HG03066 (cell line): ENCODE data around the gene COPS8.

Source experiments
- ATAC-seq: cut with Tn5 transposase; IDR thresholded peaks from one replicate; pipeline ENCODE4 v1.9.1; 2021; ENCODE audit warnings: low read depth; ENCODE audit not compliant: unreplicated experiment

The COPS8 gene

DNA sequence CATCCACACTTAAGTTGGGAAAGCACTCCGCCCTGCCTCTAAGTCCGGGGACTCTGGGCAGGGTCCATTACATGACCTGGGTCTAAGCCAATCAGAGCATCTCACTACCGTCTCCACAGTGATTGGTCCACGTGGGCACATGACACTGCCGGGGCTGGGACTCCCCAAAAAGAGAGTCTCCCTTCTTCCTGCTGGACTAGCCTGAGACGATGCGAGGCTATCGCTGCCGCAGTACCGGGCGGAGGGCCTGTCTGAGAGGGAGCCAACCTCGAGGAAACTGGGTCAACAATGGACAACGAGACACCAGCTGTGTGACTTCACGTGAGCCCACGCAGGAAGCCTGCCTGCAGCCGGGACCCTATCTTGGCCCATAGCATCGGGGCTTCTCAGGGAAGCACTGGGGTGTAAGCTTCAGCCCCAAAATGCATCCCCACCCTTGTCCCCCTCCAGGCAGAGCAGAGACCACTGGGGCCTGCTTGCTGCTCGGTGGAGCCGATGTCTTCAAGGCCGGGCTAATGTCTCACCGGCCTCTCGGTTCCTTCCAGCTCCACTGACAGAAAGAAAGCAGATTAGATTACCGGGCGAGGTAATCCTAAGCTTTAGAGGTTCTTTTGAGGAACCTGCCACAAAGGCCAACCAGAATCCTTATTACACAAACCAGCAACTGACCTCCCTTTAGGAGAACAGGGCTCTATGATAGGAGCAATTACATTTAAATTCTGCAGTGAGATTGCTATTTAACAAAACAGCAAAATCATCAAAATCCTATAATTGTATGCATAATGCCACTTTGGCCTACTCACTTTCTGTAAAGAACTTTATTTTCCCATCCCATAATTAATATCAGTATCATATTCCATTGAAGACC, 21.3 kb upstream of the COPS8 start:
- ATAC-seq, result no peak

DNA sequence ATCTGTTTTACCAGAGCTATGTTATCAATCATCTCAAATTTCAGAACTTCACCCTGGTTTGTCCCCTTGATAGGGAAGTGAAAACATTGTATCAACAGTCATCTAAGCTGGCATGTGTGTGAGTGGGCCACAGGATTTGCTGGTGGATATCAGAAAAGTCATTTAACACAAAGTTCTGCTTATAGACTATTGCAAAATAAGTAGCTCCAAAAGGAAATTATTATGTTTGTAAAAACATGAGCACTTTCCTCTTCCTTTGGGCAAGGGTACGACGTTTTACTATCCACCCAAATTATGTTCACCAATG, 20.7 kb upstream of the COPS8 start:
- ATAC-seq, result no peak

DNA sequence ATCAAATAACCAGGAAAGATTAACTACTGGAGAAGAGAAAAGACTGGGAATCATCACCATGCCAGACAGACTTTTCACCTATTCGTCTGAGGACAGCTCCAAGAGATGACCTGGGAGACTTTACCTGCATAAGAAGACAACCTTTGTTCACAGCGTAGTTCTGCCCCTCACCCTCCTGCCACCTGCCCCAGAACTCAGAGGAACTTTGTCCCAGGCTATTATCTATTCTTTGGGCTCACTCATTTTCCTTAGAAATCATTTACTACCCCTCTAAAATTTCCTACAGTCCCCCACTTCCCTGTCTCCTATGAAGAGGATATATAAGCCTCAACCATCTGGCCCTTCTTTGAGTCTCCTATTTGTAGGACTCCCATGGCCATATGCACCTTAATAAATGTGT, 19.3 kb upstream of the COPS8 start:
- ATAC-seq, result no peak

DNA sequence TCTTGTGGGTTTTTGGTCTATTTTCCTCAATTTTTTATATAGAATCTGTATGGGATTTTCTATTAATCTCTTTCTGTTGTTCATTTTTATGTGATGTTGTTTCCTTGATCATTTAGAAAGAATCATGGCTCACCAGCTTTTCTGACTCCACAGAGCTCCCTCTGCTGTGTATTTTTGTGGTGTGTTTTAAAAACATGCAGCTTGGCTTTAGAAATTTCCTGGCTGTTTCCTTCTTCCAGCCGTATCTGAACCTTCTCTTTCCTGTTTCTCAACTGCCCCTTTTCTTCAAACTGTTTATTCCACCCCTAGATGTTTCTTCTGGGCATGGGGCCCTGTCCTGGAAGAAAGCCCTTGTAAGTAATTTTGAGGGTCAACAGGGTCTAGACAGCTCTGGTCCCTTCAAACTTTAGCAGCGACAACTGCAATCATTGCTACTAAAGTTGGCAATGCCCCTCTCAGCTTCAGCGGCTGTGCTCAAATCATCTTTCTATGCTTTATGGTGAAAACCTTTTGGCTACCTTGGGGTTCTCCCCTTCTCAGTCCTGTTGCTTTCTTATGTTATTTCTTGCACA, 17.6 kb upstream of the COPS8 start:
- no peak for ATAC-seq

DNA sequence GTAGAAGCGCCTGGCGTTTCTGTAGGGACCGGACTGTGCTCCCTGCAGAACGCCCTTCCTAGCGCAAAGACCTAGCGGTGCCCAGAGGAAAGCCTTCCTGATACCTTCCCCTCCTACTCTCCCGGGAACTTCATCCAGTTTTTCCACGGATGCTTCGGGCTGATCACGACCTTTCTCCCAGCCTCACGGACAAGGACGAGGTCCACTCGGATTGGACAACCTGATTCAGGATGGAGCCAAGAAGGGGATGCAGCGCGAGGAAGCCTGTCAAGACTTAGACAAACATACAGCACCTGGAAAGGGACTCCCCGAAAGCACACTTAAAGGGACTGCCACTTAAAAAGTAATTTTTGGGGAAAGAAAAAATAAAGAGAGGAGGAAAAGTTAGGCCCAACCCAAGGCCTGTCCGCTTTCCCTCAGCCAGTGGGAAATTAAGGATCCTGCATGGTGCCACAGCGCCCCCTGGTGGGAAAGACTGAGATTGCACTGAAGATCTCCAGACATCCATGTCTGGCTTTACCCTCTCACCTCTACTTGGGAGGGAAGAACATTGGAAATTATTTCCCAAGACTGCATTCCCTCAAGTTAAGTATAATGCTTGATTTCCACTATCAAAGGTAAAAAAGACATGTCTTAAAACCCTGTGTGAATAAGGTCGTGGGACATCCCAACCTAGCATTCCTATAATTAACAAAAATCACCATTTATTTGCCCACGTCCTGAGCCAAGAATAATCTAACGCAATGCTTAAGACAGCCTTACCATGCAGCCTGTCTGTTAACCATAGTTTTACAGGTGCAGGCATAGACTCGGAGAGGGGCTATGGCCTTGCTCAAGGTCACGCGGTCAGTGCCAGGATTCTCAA, 13.4 kb upstream of the COPS8 start:
- ATAC-seq, result no peak

DNA sequence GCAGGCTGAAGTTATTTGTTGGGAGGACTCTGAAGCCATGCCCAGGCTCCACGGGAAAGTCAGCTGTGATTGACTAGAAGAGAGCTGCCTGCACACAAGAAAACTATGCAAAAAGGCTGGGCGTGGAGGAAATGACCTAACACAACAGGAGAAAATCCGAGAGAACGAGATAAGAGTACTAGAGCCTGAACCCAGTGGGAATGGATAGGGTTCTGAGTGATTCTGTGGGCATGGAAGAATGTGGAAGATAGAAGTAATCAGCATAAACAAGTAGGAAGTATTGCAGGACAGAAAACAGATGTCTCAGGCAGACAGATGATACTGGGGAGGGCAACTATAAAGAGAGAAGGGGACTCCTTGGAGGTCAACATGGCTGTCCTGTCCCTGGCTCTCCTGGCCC, 12.1 kb upstream of the COPS8 start:
- ATAC-seq, result no peak

DNA sequence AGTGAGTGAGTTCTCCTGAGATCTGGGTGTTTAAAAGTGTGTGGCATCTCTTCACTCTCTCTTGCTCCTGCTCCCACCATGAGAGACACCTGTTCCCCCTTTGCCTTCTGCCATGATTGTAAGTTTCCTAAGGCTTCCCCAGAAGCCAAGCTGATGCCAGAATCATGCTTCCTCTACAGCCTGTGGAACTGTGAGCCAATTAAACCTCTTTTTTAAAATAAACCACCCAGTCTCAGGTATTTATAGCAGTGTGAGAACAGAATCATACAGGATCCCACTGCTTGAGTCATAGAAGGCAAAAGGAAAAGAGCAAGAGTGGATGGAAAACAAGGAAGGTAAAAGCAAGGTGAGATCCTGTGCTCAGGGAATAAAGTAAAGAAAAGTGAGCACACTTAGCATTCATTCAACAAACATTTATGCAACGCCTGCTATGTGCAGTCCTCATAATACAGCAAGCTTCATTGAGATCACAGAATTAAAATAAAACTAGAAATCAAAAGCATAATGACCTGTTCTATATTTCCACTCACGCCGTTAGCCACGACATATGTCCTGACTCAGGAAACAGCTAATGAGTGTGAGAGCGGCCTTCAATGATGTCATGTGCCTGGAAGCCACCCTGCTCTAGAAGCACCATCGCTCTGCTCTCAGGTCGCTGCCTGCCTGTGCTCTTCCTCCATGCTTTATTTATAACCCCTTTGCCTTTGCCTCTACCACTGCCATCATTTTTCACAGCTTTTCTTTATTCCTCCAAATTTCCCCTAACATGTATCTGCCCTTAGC, 11.3 kb upstream of the COPS8 start:
- no peak for ATAC-seq

DNA sequence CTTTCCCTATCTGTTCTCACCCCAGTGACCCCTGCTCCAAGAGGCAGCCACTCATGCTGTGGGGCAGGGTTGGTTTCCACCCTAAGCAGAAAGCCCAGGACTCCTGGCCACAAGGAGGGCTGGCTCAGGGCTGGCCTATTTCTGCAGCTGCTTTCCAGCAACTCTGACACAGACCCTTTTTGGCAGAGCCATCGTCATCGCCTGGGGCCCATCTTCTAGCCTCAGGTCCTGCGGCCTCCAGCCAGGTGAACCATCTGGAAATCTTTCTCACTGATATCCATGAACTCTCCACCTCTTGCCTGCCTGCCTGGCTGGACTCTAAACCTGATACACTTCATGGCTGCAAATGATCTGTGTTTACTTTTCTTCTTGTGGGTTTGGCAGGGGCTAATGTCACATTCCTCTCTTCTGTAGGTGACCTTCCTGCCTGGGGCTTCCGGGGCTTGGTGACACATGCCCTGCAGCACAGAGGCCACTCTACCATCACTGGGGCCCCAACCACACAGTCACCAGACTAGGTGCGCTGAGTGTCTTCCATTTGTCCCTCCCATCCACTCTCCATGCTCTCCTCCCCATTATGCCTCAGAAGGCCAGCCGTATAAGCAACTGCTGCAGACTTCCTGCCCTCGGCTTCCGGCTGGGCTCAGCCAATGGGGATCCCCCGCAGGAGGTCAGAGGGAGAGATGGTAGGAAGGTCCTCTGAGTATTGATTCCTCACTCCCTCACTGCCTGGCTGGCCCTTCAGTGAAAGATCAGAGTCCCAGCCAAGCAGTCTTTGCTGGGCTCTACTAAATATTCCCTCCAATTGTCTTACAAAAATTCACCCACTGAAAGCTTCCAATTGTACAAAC, 9.7 kb upstream of the COPS8 start:
- ATAC-seq, result no peak

DNA sequence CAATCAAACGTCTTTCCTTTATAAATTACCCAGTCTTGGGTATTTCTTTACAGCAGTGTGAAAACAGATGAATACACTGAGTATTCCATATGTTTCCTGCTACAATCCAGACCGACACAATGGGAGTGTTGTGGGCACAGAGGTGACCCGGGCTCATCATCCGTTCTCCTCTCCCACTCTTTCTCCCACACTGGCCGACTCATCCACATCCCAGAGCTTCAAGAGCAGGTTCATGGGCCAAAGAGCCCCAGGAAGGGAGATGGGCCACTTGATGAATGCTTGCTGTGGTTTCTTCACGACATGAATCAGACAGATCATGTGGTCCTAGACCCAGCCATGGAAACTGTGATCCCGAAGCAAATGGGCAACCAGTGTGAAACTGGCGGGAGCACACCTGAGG, 4.1 kb upstream of the COPS8 start:
- no peak for ATAC-seq

DNA sequence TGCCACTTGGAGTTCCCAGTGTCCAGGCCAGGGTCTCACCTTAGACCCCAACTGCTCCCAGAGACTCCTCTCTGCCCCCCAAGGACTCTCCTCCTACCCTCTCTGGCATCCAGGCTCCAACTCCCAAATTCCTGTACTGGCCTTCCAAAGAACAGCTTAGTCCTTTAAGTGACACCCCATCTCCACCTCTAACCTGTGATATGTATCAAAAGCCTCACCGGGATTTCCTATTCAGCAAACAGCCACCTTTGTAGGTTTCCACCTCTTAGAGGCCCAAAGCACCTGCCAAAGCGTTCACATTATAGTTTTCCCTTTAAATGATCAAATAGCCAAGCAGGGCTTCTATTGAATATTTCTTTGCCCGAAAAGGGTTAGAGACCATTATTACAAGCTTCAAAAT, 2.7 kb upstream of the COPS8 start:
- ATAC-seq, result no peak

DNA sequence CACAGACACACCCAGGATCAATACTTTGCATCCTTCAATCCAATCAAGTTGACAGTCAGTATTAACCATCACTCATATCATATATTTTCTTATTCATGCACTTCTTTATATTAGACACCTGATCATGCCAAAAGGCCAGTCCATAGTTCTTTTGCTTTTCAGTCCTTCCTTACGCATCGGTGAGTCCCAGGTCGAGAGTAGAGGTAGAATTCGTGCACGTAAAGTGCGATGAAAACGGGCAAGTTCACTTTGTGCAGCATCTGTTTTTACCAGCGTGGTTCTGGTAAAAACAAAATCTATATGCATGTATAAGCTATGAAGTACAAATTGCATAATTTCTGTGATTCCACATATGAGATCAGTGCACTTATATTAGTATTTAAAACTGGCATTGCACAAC, 1.2 kb upstream of the COPS8 start:
- no peak for ATAC-seq

DNA sequence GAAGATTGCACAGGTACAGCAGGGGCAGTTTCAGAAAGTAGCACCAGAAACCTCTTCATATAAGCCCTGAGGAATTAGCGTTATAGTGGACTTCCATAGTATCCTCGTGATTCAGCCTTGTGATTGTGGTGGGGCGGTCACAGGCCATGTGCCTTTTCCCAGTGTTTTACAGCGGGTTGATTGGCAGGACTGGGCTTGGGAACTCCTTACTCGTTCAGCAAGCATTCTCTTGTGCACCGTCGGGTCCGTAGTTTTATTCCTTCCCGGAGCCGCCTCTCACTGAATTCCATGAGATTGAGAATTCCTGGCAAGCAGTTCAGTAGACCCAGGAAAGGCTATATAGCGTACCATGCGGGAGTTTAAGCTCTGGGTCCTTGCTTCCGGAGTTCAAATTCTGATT, 5.2 kb downstream of the COPS8 start:
- no peak for ATAC-seq

DNA sequence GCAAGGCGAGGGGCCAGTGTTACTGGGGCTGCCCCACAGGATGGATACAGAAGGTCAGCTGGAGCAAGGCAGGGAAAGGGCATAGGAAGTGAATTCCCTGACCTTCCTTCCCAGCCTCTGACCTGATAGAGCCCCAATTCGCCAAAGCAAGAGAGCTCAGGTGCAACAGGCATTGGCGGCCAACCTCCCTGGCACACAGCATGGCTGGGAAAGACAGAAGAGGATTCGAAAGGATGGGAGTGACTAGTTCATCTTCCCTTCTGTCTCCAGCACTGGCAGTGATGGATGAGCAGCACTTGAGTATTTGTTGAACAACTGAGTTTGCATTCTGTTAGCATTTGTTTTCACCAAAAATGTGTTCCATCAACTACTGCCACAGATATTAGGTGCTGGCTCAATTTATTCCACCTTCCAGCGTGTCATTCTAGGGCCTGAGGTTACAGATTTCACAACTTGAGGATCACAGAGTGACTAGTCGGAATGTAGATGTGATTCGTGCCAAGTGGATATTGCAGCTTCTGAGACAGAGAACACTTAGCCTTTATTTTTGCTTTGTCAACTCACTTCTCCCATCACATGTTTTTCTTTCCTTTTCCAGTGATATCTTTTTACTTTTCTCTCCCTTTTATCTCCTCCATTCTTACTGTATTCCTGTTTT, 6.2 kb downstream of the COPS8 start:
- no peak for ATAC-seq

DNA sequence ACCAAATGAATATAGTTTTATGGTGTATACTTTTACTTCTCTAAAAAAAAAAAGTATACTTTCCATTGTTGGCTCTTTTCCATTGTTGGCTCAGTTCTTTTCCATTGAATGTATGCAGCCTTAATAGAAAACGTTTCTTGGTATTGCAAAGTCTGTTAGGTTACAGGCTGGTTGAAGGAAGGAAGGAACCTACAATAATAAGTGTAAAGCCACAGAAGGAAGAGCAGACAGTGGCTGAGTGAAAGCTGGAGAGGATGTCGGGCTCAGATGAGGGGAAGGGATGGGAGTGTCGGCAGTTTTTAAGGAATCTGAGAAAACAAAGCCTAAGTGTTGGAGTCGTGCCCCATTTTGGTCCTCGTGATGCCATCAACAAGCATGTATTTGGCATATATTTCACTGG, 6.8 kb downstream of the COPS8 start:
- ATAC-seq, result no peak

DNA sequence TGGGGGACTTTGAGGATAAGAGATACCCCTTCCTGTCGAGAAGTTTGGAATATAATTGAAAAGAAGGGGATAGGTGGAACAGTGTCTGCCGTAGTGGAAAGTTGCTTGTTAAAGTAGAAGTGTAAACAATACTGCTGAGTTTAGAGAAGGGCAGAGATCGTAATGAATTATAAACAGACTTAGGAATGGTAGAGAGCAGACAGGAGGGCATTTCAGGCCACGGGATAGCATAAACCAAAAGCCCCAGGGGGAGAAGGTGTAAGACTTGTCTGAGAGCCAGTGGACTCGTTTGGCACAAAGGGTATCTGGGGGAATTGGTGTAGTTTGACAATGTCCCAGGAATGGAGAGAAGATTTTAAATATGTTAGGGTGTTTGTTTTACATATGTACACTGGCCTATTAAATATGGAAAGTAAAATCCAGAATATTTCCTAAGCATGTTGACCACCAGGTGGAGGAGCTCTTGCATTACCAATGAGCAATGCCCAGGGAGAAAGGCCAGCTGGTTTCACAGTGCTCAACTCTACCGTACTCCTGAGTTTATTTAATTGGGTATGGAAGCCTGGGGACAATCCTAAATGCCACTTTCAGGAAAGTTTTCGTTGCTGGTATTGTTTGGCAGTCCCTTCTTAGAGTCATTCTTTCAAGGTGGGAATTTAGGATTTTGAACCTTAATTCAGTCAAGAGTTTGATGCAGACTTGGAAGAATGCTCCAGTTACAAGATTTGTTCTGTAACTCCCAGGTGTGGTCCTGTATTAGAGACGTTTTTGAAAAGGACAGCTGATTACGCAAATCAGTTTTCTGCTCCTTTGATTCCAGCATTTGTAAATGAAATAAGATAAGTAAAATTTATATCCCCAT, 7.5 kb downstream of the COPS8 start:
- ATAC-seq, result no peak

DNA sequence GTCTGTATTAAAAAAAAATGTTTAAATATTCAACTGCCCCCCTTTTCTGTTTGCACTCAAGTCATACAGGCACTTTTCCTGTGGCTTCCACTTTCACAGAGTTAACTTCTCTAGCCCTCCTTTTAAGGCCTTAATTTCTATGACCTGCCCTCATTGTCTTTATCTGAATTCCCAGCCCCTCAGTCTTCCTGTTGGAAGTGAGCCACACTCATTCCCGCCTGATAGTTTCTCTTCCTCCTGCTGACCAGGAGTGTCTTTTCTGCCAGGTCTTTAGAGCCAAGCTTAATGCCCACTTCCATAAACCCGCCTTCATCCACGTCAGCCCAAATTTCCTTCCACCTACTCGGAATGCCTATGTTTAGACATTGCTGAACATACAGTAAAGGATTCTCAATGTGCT, 10.5 kb downstream of the COPS8 start:
- ATAC-seq, result no peak

DNA sequence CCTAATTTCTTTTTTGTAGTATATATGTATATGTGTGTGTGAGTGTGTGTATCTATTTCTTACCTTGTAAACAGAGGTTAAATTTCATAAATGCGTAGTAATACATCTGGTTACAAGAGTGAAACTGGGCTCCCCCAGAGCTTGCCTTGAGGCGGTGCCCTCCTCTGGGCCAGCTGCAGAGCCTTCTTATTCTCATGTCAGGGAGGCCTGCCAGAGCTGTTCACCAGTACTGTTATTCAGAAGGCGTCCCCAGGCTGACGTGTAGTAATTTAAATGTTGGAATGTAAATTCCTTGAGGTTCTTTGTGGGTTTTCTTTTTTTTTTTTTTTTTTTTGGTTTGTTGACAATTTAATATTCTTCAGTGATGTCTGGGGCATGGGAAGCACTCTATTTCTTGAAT, 11.2 kb downstream of the COPS8 start:
- ATAC-seq, result no peak

DNA sequence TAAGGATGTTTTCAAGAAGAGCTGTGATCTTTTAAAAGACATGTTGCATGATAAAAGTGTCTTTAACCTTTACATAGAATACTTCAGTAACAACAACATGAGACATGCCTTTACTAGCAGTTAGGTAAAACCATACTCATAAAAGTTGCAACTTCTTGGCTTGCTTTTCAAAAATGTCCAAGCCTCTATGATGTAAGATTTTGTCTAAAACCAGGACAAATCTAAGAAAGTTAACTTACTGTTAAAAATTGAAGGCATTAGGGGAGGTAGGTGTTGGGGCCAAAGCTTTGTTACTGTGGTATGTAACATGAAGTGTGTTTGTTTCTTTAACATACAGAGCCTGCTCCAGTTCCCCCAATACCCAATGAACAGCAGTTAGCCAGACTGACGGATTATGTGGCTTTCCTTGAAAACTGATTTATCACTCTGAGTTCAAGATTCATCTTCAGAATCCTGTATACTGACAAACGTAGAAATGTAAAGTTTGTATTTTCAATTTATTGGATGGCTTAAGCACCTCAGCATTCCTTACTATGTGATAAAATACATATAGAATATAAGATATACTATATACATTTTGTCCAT, 11.7 kb downstream of the COPS8 start:
- ATAC-seq, result no peak
